Osteocyte (in vitro differentiated cells): ENCODE data around the gene TRIM59. TPM values are rescaled to one million over a fixed set of nuclear protein-coding genes. Genes with fewer than 3 reads are reported as not detected.
A peak's percentile ranks its signal among the peaks of the same experiment; 100 is the strongest.

Experiments used
- DNase-seq: peaks from one replicate; pipeline ENCODE4 v3.0.0; 2021; ENCODE audit warnings: mixed read lengths; ENCODE audit not compliant: unreplicated experiment; ENCODE audit errors: extremely low spot score
- H3K27ac Mint-ChIP-seq: one replicate; pipeline ENCODE4 v1.8.0; 2021; ENCODE audit warnings: mild to moderate bottlenecking, mixed read lengths; ENCODE audit not compliant: unreplicated experiment
- H3K27me3 Mint-ChIP-seq: one replicate; pipeline ENCODE4 v1.8.0; 2021; ENCODE audit warnings: mixed read lengths; ENCODE audit not compliant: unreplicated experiment
- H3K36me3 Mint-ChIP-seq: one replicate; pipeline ENCODE4 v1.8.0; 2021; ENCODE audit warnings: mixed read lengths; ENCODE audit not compliant: unreplicated experiment
- H3K4me1 Mint-ChIP-seq: one replicate; pipeline ENCODE4 v1.8.0; 2021; ENCODE audit warnings: mixed read lengths; ENCODE audit not compliant: unreplicated experiment
- H3K4me3 Mint-ChIP-seq: one replicate; pipeline ENCODE4 v1.8.0; 2021; ENCODE audit warnings: mild to moderate bottlenecking, moderate library complexity, mixed read lengths; ENCODE audit not compliant: unreplicated experiment
- H3K9me3 Mint-ChIP-seq: one replicate; pipeline ENCODE4 v1.8.0; 2021; ENCODE audit warnings: mixed read lengths; ENCODE audit not compliant: unreplicated experiment
- total RNA-seq: library from RNA; stranded (reverse); gene quantifications from 2 replicates; pipeline ENCODE4 v1.2.1, GENCODE V29; 2021
- TF ChIP-seq, protein P1 (sequence below): fragments of 200-600 bp; sonication (generic); IDR thresholded peaks from 2 replicates; pipeline ENCODE4 v1.5.0; 2021; ENCODE audit warnings: antibody characterized with exemption, mild to moderate bottlenecking, moderate library complexity

The TRIM59 gene
- total RNA-seq, 1 donor from 2014 or later, result 36.0 TPM

- Mint-ChIP-seq H3K4me1 (peaks cover 48% of the 10 kb centered on the region), H3K27ac (peak overlapping the region; percentile 99), H3K27me3 (no peaks in the 10 kb centered on the region), H3K36me3 (peaks cover 7% of the 10 kb centered on the region), H3K4me3 (peak overlapping the region; percentile 89), H3K9me3 (no peaks in the 10 kb centered on the region)
- no peak for DNase-seq
- TF ChIP-seq, protein P1, sequence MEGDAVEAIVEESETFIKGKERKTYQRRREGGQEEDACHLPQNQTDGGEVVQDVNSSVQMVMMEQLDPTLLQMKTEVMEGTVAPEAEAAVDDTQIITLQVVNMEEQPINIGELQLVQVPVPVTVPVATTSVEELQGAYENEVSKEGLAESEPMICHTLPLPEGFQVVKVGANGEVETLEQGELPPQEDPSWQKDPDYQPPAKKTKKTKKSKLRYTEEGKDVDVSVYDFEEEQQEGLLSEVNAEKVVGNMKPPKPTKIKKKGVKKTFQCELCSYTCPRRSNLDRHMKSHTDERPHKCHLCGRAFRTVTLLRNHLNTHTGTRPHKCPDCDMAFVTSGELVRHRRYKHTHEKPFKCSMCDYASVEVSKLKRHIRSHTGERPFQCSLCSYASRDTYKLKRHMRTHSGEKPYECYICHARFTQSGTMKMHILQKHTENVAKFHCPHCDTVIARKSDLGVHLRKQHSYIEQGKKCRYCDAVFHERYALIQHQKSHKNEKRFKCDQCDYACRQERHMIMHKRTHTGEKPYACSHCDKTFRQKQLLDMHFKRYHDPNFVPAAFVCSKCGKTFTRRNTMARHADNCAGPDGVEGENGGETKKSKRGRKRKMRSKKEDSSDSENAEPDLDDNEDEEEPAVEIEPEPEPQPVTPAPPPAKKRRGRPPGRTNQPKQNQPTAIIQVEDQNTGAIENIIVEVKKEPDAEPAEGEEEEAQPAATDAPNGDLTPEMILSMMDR, result no peak
These were observed 47.2 kb downstream of the TRIM59 start for GRCh38 chr3:160402221-160403027.

DNA sequence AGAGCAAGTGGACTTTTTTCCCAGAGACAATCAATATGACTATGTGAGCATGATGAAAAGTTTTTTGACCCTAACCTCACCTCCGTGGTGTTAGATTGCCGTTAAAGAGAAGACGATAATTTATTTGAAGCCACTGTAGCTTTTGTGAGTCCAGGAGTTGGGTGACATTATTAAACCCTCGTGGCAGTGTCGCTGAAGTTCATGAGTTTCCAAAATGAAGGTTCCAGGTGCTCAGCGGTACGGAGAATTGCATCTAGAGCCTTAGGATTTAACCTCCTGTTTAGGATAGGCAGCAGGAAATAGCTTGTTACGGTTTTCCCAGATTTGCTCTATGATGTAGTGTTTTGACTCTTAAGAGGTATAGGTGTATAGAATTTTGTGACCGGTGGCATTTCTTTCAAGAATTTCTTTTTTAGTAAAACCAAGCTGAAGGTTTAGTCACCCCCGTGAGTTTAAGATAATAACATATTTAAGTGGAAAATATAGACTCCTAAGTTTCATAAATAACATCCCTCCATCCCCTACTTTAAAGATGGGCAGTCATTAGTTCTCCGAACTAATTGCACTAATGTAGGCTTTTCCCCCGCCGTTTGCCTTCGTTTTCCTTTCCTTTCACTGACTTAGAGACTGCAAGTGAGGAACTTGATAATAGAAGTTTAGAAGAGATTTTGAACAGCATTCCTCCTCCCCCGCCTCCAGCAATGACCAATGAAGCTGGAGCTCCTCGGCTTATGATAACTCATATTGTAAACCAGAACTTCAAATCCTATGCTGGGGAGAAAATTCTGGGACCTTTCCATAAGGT is 48.1 kb downstream of the TRIM59 start:
- TF ChIP-seq, protein P1, result no peak
- H3K4me1 Mint-ChIP-seq, result peaks cover 46% of the 10 kb centered on the region
- H3K27me3 Mint-ChIP-seq, result no peaks in the 10 kb centered on the region
- no peak for DNase-seq
- H3K4me3 Mint-ChIP-seq, result peak overlapping the region; percentile 89
- H3K9me3 Mint-ChIP-seq, result no peaks in the 10 kb centered on the region
- peak overlapping the region; percentile 99 for H3K27ac Mint-ChIP-seq
- H3K36me3 Mint-ChIP-seq, result peaks cover 7% of the 10 kb centered on the region

DNA sequence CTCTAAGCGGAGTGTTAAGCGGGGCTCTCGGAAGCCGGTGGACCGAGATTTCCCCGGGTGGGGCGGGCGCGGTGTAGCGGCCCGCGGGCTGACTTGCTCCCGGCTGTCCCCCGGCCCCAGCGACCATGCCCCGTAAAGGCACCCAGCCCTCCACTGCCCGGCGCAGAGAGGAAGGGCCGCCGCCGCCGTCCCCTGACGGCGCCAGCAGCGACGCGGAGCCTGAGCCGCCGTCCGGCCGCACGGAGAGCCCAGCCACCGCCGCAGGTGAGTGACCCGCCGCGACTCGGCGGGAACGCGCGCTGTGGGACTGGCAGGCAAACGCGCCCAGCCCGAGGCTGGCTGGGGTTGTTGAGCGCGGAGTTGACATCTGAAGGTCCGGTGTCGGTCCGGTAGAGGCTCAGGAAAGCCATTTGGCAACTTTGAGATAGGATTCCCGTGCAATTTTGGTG is 48.9 kb downstream of the TRIM59 start:
- Mint-ChIP-seq H3K4me1 (peaks cover 42% of the 10 kb centered on the region), H3K27me3 (no peaks in the 10 kb centered on the region), H3K9me3 (no peaks in the 10 kb centered on the region), H3K4me3 (peak overlapping the region; percentile 89), H3K36me3 (peaks cover 7% of the 10 kb centered on the region), H3K27ac (peak overlapping the region; percentile 99)
- peak; percentile 84 for DNase-seq
- TF ChIP-seq, protein P1, result no peak

- H3K27ac Mint-ChIP-seq, result peak overlapping the region; percentile 97
These were observed 49.4 kb downstream of the TRIM59 start for GRCh38 chr3:160400030-160400701.

More at GRCh38 chr3:160400030-160400701, 49.4 kb downstream of the TRIM59 start:
- peak overlapping the region; percentile 89 for H3K4me3 Mint-ChIP-seq
- H3K9me3 Mint-ChIP-seq, result no peaks in the 10 kb centered on the region
- no peaks in the 10 kb centered on the region for H3K27me3 Mint-ChIP-seq
- DNase-seq, result peak; percentile 85
- H3K4me1 Mint-ChIP-seq, result peaks cover 38% of the 10 kb centered on the region
- H3K36me3 Mint-ChIP-seq, result peaks cover 7% of the 10 kb centered on the region
- TF ChIP-seq, protein P1, result no peak
